NCI-H2196 treated with DMSO at 0.1 percent for 48 hours (cell line): ENCODE results near the gene NCAN.
"Not testable (repeated sequence)": the region's sequence is repeated elsewhere in the genome, so short reads cannot be mapped to it uniquely, and the experiment has no call there.

Experiments used
- DNase-seq: peaks from one replicate; lab custom pipeline; 2025; ENCODE audit not compliant: unreplicated experiment; lab: John Stamatoyannopoulos, UW

Gene NCAN

GRCh38 chr19:19211499-19212420, at the start of gene NCAN:
TSS of gene NCAN (plus strand) at chr19:19211958. CDS start at chr19:19216954, 4,996 bp downstream.
- no peak for DNase-seq

- no peak for DNase-seq
These were observed 49.3 kb upstream of the NCAN start for GRCh38 chr19:19162495-19162894.

- no peak for DNase-seq
These were observed 46.4 kb upstream of the NCAN start for GRCh38 chr19:19165396-19165795.

- DNase-seq = no peak
These were observed 44.1 kb upstream of the NCAN start for GRCh38 chr19:19167612-19168011.

GRCh38 chr19:19169236-19170052, 42.3 kb upstream of the NCAN start:
- no peak for DNase-seq

- peak; percentile 60 for DNase-seq
These were observed 41.5 kb upstream of the NCAN start, which contains the start of gene MEF2B for GRCh38 chr19:19170053-19170872. TSS of gene MEF2B (minus strand) at chr19:19170263. CDS start at chr19:19150735, 19,528 bp downstream.

- no peak for DNase-seq
These were observed 40.7 kb upstream of the NCAN start for GRCh38 chr19:19170873-19171672.

- no peak for DNase-seq
These were observed 39.8 kb upstream of the NCAN start for GRCh38 chr19:19171821-19172532.

GRCh38 chr19:19173243-19173642, 38.5 kb upstream of the NCAN start:
- not testable (repeated sequence) for DNase-seq

GRCh38 chr19:19176950-19177349, 34.8 kb upstream of the NCAN start:
- no peak for DNase-seq

- DNase-seq = no peak
These were observed 32.0 kb upstream of the NCAN start for GRCh38 chr19:19179548-19180441.

GRCh38 chr19:19181488-19181998, 30.2 kb upstream of the NCAN start:
- DNase-seq = no peak

GRCh38 chr19:19185853-19186740, 25.7 kb upstream of the NCAN start:
- DNase-seq = peak; percentile 24

- no peak for DNase-seq
These were observed 25.0 kb upstream of the NCAN start for GRCh38 chr19:19186742-19187141.

GRCh38 chr19:19191768-19192077, 20.0 kb upstream of the NCAN start:
- DNase-seq = no peak

- DNase-seq = peak; percentile 99
These were observed 19.5 kb upstream of the NCAN start, which contains the start of the genes BORCS8 and RFXANK for GRCh38 chr19:19192078-19192882. TSS of gene BORCS8 (minus strand) at chr19:19192152. CDS start at chr19:19192117, 35 bp downstream. TSS of gene RFXANK (plus strand) at chr19:19192258. CDS start at chr19:19193947, 1,689 bp downstream.
